22Rv1 (cell line): ENCODE results near the gene FKBP5.
"Not testable (repeated sequence)": the region's sequence is repeated elsewhere in the genome, so short reads cannot be mapped to it uniquely, and the experiment has no call there.

Experiments used
- H3K27ac ChIP-seq: fragments of 450-650 bp; 2 replicates; pipeline ENCODE4 v1.5.1; 2017
- CTCF ChIP-seq: fragments of 450-650 bp; IDR thresholded peaks from 2 replicates; pipeline ENCODE4 v1.5.1; 2017; ENCODE audit warnings: mild to moderate bottlenecking
- ZFX ChIP-seq: fragments of 450-650 bp; IDR thresholded peaks from 2 replicates; pipeline ENCODE4 v1.6.1; 2017; ENCODE audit warnings: antibody characterized with exemption, borderline replicate concordance

FKBP5 gene

GRCh38 chr6:35544769-35545361 is 143.8 kb downstream of the FKBP5 start:
- H3K27ac ChIP-seq, result no peak overlapping the region
- TF ChIP-seq CTCF, result no peak
- no peak for TF ChIP-seq ZFX

- TF ChIP-seq CTCF, result no peak
- TF ChIP-seq ZFX, result no peak
- no peak overlapping the region for H3K27ac ChIP-seq
These were observed 145.1 kb downstream of the FKBP5 start for GRCh38 chr6:35543459-35544193.

- no peak overlapping the region for H3K27ac ChIP-seq
- no peak for TF ChIP-seq ZFX
- no peak for TF ChIP-seq CTCF
These were observed 146.9 kb downstream of the FKBP5 start for GRCh38 chr6:35541836-35542235.

GRCh38 chr6:35539223-35539622 is 149.5 kb downstream of the FKBP5 start:
- H3K27ac ChIP-seq, result no peak overlapping the region
- TF ChIP-seq CTCF, result no peak
- TF ChIP-seq ZFX, result no peak

GRCh38 chr6:35535847-35536246 is 152.9 kb downstream of the FKBP5 start:
- not testable (repeated sequence) for H3K27ac ChIP-seq

- TF ChIP-seq ZFX (no peak), CTCF (no peak)
- no peak overlapping the region for H3K27ac ChIP-seq
These were observed 154.1 kb downstream of the FKBP5 start for GRCh38 chr6:35534407-35535170.

- no peak overlapping the region for H3K27ac ChIP-seq
- no peak for TF ChIP-seq ZFX
- no peak for TF ChIP-seq CTCF
These were observed 154.7 kb downstream of the FKBP5 start for GRCh38 chr6:35533981-35534380.
